ENCODE measurements around the gene ACADS. TPM values are rescaled to one million over a fixed set of nuclear protein-coding genes. Genes with fewer than 3 reads are reported as not detected.

The ACADS gene, protein sequence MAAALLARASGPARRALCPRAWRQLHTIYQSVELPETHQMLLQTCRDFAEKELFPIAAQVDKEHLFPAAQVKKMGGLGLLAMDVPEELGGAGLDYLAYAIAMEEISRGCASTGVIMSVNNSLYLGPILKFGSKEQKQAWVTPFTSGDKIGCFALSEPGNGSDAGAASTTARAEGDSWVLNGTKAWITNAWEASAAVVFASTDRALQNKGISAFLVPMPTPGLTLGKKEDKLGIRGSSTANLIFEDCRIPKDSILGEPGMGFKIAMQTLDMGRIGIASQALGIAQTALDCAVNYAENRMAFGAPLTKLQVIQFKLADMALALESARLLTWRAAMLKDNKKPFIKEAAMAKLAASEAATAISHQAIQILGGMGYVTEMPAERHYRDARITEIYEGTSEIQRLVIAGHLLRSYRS
- total RNA-seq (2011; cell fraction: chromatin; rRNA removed; ENCODE audit: low replicate concordance): 6.2 and 32.9 TPM in 2 replicates
- 34.2 and 46.8 TPM in 2 replicates for total RNA-seq (2011; cell fraction: nucleolus; rRNA removed)
- total RNA-seq (2011; cell fraction: nucleoplasm; rRNA removed): 17.8 and 18.3 TPM in 2 replicates
- total RNA-seq (2014; rRNA removed) (20.2 and 20.3 TPM in 2 replicates), total RNA-seq (2014; rRNA removed; fragmentation: Illumina TruSeq; extraction: Trizol) (2.1 and 3.1 TPM in 2 replicates), total RNA-seq (2015; rRNA removed; fragmentation: Illumina TruSeq; extraction: Trizol) (8.8 and 9.0 TPM in 2 replicates), total RNA-seq (2021) (17.2 and 18.5 TPM in 2 replicates), polyA plus RNA-seq (2011; rRNA removed) (13.6 and 14.1 TPM in 2 replicates), polyA plus RNA-seq (2014; fragmentation: Illumina TruSeq; extraction: Trizol) (3.3 and 8.3 TPM in 2 replicates), polyA plus RNA-seq (2014; fragmentation: Nextera tagmentation; extraction: Ambion mirVana) (under 1 TPM; 0.06 to 0.14 TPM), polyA plus RNA-seq (2014; rRNA removed) (18.3 and 20.3 TPM in 2 replicates), polyA minus RNA-seq (2011; rRNA and poly(A)+ RNA removed) (2.3 and 3.0 TPM in 2 replicates), Bru-seq, nascent RNA (percentile 66 among the genes with signal in this experiment), BruChase-seq, experiment 1, labeled RNA remaining after a 2-hour chase (percentile 60 among the genes with signal in this experiment), BruChase-seq, experiment 2, labeled RNA remaining after a 6-hour chase (percentile 60 among the genes with signal in this experiment)
- 15.7 and 34.6 TPM in 2 replicates for polyA plus RNA-seq (2011; cell fraction: cytosol; rRNA removed)
- polyA plus RNA-seq (2011; cell fraction: nucleus; rRNA removed): 34.9 and 56.3 TPM in 2 replicates
- polyA plus RNA-seq (2012): 10.1 and 22.2 TPM in 2 replicates
- 10.6 and 11.6 TPM in 2 replicates for polyA minus RNA-seq (2011; cell fraction: cytosol; rRNA and poly(A)+ RNA removed)
- polyA minus RNA-seq (2011; cell fraction: nucleus; rRNA and poly(A)+ RNA removed): 11.1 and 14.4 TPM in 2 replicates
- long read RNA-seq, experiment 1, transcript ACADS-201 (10 exons, 1,950 nt): major isoform, 74 of 104 reads
- long read RNA-seq, experiment 1, partial matches to known transcripts: 15 of 104 reads
- long read RNA-seq, experiment 1, other reads (novel, unspliced or antisense): 15 of 104 reads
- long read RNA-seq, experiment 2, transcript ACADS-201 (10 exons, 1,950 nt): major isoform, 12 of 20 reads
- long read RNA-seq, experiment 2, partial matches to known transcripts: 3 of 20 reads
- long read RNA-seq, experiment 2, other reads (novel, unspliced or antisense): 5 of 20 reads
- long read RNA-seq, experiment 3, transcript ACADS-201 (10 exons, 1,950 nt): major isoform, 30 of 41 reads
- long read RNA-seq, experiment 3, partial matches to known transcripts: 5 of 41 reads
- long read RNA-seq, experiment 3, other reads (novel, unspliced or antisense): 6 of 41 reads

DNA sequence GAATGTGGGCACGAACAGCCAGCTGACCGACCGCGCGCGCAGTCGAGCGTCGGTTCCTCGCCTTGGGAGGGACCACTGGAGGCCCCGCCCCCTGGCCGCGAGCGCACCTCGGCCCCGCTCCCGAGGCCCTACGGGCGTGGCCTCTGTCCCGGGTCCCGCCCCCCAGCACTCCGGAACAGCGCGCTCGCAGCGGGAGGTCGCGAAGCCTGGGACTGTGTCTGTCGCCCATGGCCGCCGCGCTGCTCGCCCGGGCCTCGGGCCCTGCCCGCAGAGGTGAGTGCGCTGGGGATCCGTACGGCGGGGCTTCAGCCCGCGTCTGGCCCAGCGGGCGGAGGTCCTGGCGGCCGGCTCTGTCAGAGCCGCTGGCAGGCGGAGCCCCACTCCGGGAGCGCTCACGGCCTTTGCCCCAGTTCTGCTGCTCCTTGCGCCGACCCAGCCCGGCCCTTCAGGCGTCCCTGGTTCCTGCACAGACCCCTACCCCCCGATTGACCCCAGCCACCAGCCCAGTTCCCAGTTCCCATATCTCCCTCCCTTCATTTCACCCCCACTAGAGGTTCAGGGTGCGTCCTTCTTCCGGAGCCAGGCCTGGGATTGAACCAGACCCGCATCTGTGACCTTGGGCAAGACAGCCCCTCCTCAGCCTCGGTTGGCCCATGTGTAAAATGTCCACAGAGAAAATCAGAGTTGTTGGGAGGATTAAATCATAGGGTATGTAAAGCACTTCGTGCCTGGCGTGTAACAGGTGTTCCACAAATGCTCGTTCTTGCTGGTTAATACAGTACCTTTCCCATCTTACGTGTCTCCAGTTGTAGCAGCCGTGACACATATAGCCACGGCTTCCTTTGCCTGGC lies at the start of gene ACADS:
Gene ACADS (plus strand): TSS at position 168 of the 851 bp plus-strand sequence. CDS start 60 bp downstream, at position 228.
- Histone ChIP-seq H3K27me3 (ENCODE audit: control insufficient read depth in 2 of 2, insufficient read depth in 2 of 2, low read length in 2 of 2) (no peaks in the 10 kb centered on the region), H3K4me2 (ENCODE audit: insufficient read depth, low read length) (peak within 1 kb of the TSS; percentile 97), H2AFZ (ENCODE audit: low read depth, low read length) (peak within 1 kb of the TSS; percentile 92), H3K36me3 (ENCODE audit: control insufficient read depth, insufficient read depth, low read length) (peaks cover 61% of the 10 kb centered on the region), H3K79me2 (ENCODE audit: control insufficient read depth, insufficient read depth, low read length) (peaks cover 14% of the 10 kb centered on the region), H3K4me3 (peak within 1 kb of the TSS; percentile 85), H3K9ac (ENCODE audit: insufficient read depth in 1 of 2, low read depth in 2 of 2, low read length in 2 of 2) (peak within 1 kb of the TSS; percentile 86 to 98), H3K4me1 (replicated peaks in 1 of 2; ENCODE audit: control insufficient read depth in 2 of 2, insufficient read depth in 2 of 2, low read length in 2 of 2) (peaks cover 18 to 28% of the 10 kb centered on the region in 2 experiments), H3K9me1 (ENCODE audit: control insufficient read depth, insufficient read depth, low read length) (no peaks in the 10 kb centered on the region), H3K9me3 (replicated peaks; ENCODE audit: control insufficient read depth, insufficient read depth, low read depth, low read length) (no peaks in the 10 kb centered on the region), H4K20me1 (replicated peaks; ENCODE audit: control insufficient read depth, insufficient read depth, low read length) (peaks cover 8% of the 10 kb centered on the region; the same call in 1 of the 2 replicates), H3K27ac (ENCODE audit: extremely low read depth, low read depth, low read length) (peak within 1 kb of the TSS; percentile 83)
- ChIA-PET POLR2A (interaction anchor here (0.6 to 0.9 kb wide), 3 partner anchors 36 to 435 kb away, joined by 3 read pairs; no protein-coding TSS in a partner anchor), CTCF (ENCODE audit: low intra/inter-chr PET ratio) (no interaction called here)
- DNase-seq (ENCODE audit: extremely low read depth in 1 of 4, low spot score in 3 of 4): peak; percentile 94 to 99 (median 98)
- intact Hi-C loops (cut with micrococcal nuclease): no loop called here
- peak; percentile 100 for ATAC-seq
- FAIRE-seq: peak; percentile 81
- BruUV-seq (replicated peaks): no TSS peak
- in situ Hi-C loops (cut with MboI): no loop called here
- WGBS (ENCODE audit: insufficient coverage, low coverage, missing lambda C conversion rate): 5% methylated on average over 56 of the region's 66 CpGs
- TF ChIP-seq CTBP1 (IDR thresholded peaks at IDR 0.05; ENCODE audit: borderline replicate concordance): peak; percentile 78
- TF ChIP-seq, protein P1, sequence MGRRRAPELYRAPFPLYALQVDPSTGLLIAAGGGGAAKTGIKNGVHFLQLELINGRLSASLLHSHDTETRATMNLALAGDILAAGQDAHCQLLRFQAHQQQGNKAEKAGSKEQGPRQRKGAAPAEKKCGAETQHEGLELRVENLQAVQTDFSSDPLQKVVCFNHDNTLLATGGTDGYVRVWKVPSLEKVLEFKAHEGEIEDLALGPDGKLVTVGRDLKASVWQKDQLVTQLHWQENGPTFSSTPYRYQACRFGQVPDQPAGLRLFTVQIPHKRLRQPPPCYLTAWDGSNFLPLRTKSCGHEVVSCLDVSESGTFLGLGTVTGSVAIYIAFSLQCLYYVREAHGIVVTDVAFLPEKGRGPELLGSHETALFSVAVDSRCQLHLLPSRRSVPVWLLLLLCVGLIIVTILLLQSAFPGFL (CRISPR knock-in tag; IDR thresholded peaks at IDR 0.05): 0 out of 2 replicates have a peak, but pooled peaks have one; percentile 22
- TF ChIP-seq SIN3A (IDR thresholded peaks at IDR 0.05; ENCODE audit: borderline replicate concordance in 2 of 2, control insufficient read depth in 1 of 2, low read depth in 2 of 2, low read length in 2 of 2): peak in 1 of 2 experiments; percentile 50; a peak in 2 of 4 replicates
- TF ChIP-seq RBM34 (IDR thresholded peaks at IDR 0.05; ENCODE audit: borderline replicate concordance, insufficient read depth, low read length): 0 out of 2 replicates have a peak, but pooled peaks have one; percentile 77
- TF ChIP-seq MTA3 (IDR thresholded peaks at IDR 0.05; ENCODE audit: borderline replicate concordance): 0 out of 2 replicates have a peak, but pooled peaks have one; percentile 14
- TF ChIP-seq, protein P2, sequence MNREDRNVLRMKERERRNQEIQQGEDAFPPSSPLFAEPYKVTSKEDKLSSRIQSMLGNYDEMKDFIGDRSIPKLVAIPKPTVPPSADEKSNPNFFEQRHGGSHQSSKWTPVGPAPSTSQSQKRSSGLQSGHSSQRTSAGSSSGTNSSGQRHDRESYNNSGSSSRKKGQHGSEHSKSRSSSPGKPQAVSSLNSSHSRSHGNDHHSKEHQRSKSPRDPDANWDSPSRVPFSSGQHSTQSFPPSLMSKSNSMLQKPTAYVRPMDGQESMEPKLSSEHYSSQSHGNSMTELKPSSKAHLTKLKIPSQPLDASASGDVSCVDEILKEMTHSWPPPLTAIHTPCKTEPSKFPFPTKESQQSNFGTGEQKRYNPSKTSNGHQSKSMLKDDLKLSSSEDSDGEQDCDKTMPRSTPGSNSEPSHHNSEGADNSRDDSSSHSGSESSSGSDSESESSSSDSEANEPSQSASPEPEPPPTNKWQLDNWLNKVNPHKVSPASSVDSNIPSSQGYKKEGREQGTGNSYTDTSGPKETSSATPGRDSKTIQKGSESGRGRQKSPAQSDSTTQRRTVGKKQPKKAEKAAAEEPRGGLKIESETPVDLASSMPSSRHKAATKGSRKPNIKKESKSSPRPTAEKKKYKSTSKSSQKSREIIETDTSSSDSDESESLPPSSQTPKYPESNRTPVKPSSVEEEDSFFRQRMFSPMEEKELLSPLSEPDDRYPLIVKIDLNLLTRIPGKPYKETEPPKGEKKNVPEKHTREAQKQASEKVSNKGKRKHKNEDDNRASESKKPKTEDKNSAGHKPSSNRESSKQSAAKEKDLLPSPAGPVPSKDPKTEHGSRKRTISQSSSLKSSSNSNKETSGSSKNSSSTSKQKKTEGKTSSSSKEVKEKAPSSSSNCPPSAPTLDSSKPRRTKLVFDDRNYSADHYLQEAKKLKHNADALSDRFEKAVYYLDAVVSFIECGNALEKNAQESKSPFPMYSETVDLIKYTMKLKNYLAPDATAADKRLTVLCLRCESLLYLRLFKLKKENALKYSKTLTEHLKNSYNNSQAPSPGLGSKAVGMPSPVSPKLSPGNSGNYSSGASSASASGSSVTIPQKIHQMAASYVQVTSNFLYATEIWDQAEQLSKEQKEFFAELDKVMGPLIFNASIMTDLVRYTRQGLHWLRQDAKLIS (CRISPR knock-in tag; IDR thresholded peaks at IDR 0.05): peak; percentile 62; the same call in 1 of the 2 replicates

Measured in K562 (cell line).